Measurements from ENCODE around the gene PAPPA. TPM values are rescaled to one million over a fixed set of nuclear protein-coding genes. Genes with fewer than 3 reads are reported as not detected.

Gene PAPPA
- polyA plus RNA-seq, 2 donors, result 0.98 to 1.1 TPM

DNA sequence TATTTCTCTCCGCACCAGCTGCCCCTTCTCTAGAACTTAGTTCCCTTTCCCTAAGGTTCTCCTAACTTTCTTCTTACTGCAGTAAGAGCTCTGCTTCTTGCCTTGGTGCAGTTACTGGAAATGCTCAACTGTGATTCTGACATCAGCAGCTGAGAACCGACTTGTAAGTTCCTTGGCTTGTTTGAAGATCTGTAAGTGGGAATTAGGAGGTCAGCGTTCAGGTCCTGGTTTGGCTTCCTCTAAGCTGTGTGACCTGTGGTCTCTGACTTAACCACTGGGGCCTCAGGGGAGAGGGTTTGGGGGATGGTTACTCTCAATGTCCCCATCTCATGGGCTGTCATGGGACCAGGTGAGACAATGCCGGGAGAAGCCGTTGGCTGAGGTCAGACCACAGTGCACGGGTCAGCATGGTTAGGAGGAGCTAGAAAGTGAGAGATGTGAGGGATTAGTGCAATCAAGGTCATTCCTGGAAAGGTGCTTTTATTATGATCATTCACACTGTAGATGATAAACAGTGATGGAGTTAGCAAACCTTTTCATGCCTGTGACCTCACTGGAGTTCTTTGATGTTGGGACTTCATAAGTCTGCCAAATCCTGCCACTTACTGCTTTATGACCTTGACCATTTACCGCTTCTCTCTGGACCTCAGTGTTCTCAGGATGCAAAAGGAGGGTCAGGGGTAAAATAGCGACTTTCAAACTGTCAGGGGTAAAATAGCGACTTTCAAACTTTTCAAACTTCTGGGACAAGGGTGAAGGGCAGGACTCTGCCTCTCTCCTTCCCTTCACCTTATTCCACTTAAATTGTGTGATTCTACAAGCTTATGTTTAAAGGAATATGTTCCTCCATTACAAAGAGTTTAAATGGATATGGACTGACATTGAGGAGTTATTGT, 7.3 kb downstream of the PAPPA start:
- Histone ChIP-seq H3K4me1 (ENCODE audit: control insufficient read depth in 2 of 2, insufficient read depth in 2 of 2, low read length in 1 of 2) (peaks cover 4% of the 10 kb centered on the region in 2 donors), H3K27me3 (ENCODE audit: control insufficient read depth in 1 of 2, insufficient read depth in 2 of 2, low read length in 2 of 2) (no peaks in the 10 kb centered on the region), H3K9me3 (ENCODE audit: control insufficient read depth in 2 of 2, insufficient read depth in 1 of 2, low read depth in 1 of 2, low read length in 1 of 2) (no peaks in the 10 kb centered on the region), H3K4me3 (ENCODE audit: low read depth in 1 of 2, low read length in 2 of 2) (no peak overlapping the region), H3K36me3 (ENCODE audit: control insufficient read depth in 2 of 2, insufficient read depth in 2 of 2, low read length in 1 of 2) (no peaks in the 10 kb centered on the region), H3K27ac (ENCODE audit: low read depth in 2 of 2, low read length in 1 of 2) (no peak overlapping the region)
- 80 to 81% methylated on average over 9 of the region's 9 CpGs for WGBS, 2 donors

DNA sequence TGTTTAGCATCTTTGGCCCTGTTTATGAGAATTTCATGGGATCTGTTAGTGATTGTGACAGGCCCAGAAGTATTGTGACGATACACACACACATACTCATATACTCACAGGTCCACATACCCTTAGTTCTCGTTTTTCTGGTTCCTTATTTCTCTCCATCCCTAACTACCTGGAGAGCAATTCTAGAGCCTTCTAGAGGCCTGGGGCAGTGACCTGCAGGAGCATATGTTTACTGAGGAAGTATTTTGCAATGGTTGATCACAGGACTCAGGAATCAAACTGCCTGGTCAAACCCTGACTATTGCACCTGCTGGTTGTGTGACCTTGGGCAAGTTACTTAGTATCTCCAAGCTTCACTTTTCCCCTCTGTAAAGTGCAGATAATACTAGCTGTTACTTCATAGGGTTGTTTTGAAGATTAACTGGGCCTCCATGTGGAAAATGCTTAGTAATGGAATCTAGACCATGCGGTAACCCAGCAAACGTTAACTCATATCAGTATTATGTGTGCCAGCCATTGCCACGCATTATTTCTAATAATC, 8.7 kb downstream of the PAPPA start:
- 64 to 70% methylated on average over 5 of the region's 5 CpGs for WGBS, 2 donors
- Histone ChIP-seq H3K27me3 (ENCODE audit: control insufficient read depth in 1 of 2, insufficient read depth in 2 of 2, low read length in 2 of 2) (no peaks in the 10 kb centered on the region), H3K4me3 (ENCODE audit: low read depth in 1 of 2, low read length in 2 of 2) (no peak overlapping the region), H3K36me3 (ENCODE audit: control insufficient read depth in 2 of 2, insufficient read depth in 2 of 2, low read length in 1 of 2) (no peaks in the 10 kb centered on the region), H3K9me3 (ENCODE audit: control insufficient read depth in 2 of 2, insufficient read depth in 1 of 2, low read depth in 1 of 2, low read length in 1 of 2) (no peaks in the 10 kb centered on the region), H3K27ac (ENCODE audit: low read depth in 2 of 2, low read length in 1 of 2) (no peak overlapping the region), H3K4me1 (ENCODE audit: control insufficient read depth in 2 of 2, insufficient read depth in 2 of 2, low read length in 1 of 2) (no peaks in the 10 kb centered on the region)

DNA sequence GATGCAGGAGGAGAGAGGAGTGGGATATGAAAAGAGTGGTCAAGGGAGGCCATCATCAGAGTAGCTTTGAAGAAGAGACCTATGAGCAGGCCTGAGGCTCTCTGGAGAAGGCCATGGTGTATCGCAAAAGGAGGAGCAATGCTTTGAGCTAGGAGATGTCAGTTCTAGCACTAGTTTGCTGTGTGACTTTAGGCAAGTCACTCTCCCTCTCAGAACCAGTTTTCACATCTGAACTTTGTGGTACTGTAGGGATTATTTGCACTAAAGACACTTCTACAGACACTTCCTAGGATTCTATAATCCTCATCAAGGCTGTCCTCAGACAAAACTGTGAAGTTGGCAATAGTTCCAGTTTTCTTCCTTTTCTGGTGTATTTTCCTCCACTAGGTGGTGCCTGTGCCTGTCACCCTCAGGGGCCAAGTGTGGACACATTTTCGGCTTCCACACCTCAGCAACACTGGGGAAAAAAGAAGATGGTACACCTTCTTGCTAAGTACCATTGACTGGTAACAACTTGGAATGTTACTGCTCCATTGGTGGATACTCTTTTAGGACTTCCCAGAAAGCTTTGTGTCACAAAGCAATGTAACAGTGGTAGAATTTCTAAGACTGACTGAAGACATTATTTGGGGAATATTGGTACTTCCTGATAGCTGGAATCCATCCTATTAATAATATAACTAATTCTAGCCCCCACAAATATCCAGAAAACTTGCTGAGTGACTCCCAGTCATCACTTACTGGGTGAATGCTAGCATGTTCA, 9.9 kb downstream of the PAPPA start:
- Histone ChIP-seq H3K4me1 (ENCODE audit: control insufficient read depth in 2 of 2, insufficient read depth in 2 of 2, low read length in 1 of 2) (no peaks in the 10 kb centered on the region), H3K36me3 (ENCODE audit: control insufficient read depth in 2 of 2, insufficient read depth in 2 of 2, low read length in 1 of 2) (no peaks in the 10 kb centered on the region), H3K27ac (ENCODE audit: low read depth in 2 of 2, low read length in 1 of 2) (no peak overlapping the region), H3K27me3 (ENCODE audit: control insufficient read depth in 1 of 2, insufficient read depth in 2 of 2, low read length in 2 of 2) (no peaks in the 10 kb centered on the region), H3K9me3 (ENCODE audit: control insufficient read depth in 2 of 2, insufficient read depth in 1 of 2, low read depth in 1 of 2, low read length in 1 of 2) (no peaks in the 10 kb centered on the region), H3K4me3 (ENCODE audit: low read depth in 1 of 2, low read length in 2 of 2) (no peak overlapping the region)
- WGBS, 2 donors, result 91 to 95% methylated on average over 2 of the region's 2 CpGs

DNA sequence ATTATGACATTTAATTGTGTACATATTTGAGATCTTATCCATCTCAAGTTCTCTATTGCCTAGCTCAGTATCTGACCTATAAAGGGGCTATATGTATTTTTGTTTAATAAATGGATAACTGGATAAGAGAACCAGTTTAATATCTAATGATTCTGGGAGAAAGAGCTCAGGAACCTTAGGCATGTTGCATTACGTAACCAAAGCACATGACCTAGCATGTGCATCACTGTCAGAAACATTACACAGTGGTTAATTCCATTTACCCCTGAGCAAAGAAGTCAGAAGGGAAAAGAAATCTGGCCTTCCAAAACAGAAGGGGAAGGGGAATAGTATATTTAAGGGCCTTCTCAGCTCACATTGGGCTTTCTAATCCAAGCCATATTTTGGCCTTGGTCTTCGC, 12.3 kb downstream of the PAPPA start:
- 61 to 74% methylated on average over 2 of the region's 2 CpGs for WGBS, 2 donors
- Histone ChIP-seq H3K4me3 (ENCODE audit: low read depth in 1 of 2, low read length in 2 of 2) (no peak overlapping the region), H3K27me3 (ENCODE audit: control insufficient read depth in 1 of 2, insufficient read depth in 2 of 2, low read length in 2 of 2) (no peaks in the 10 kb centered on the region), H3K4me1 (ENCODE audit: control insufficient read depth in 2 of 2, insufficient read depth in 2 of 2, low read length in 1 of 2) (no peaks in the 10 kb centered on the region), H3K36me3 (ENCODE audit: control insufficient read depth in 2 of 2, insufficient read depth in 2 of 2, low read length in 1 of 2) (no peaks in the 10 kb centered on the region), H3K27ac (ENCODE audit: low read depth in 2 of 2, low read length in 1 of 2) (no peak overlapping the region), H3K9me3 (ENCODE audit: control insufficient read depth in 2 of 2, insufficient read depth in 1 of 2, low read depth in 1 of 2, low read length in 1 of 2) (no peaks in the 10 kb centered on the region)

DNA sequence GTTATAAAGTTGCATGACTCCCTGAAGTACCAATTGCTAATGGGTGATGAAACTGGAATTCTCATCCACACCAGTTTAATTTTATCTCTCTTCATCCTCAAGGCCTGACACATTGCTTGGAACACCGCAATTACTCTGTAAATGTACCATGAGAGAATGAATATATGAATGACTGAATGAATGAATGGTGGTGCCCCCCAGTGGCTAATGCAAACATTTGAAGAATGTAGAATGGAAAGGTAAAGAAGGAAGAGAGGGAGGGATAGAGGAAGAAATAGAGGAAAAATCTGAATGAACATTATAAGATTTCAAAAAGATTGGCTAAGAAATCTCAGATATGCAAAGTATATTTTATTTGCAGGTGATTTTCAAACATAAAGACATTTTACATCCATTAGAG, 13.1 kb downstream of the PAPPA start:
- WGBS, 2 donors, result 97% methylated on average over 1 of the region's 1 CpG
- Histone ChIP-seq H3K27me3 (ENCODE audit: control insufficient read depth in 1 of 2, insufficient read depth in 2 of 2, low read length in 2 of 2) (no peaks in the 10 kb centered on the region), H3K36me3 (ENCODE audit: control insufficient read depth in 2 of 2, insufficient read depth in 2 of 2, low read length in 1 of 2) (no peaks in the 10 kb centered on the region), H3K9me3 (ENCODE audit: control insufficient read depth in 2 of 2, insufficient read depth in 1 of 2, low read depth in 1 of 2, low read length in 1 of 2) (no peaks in the 10 kb centered on the region), H3K27ac (ENCODE audit: low read depth in 2 of 2, low read length in 1 of 2) (no peak overlapping the region), H3K4me1 (ENCODE audit: control insufficient read depth in 2 of 2, insufficient read depth in 2 of 2, low read length in 1 of 2) (no peaks in the 10 kb centered on the region), H3K4me3 (ENCODE audit: low read depth in 1 of 2, low read length in 2 of 2) (no peak overlapping the region)

DNA sequence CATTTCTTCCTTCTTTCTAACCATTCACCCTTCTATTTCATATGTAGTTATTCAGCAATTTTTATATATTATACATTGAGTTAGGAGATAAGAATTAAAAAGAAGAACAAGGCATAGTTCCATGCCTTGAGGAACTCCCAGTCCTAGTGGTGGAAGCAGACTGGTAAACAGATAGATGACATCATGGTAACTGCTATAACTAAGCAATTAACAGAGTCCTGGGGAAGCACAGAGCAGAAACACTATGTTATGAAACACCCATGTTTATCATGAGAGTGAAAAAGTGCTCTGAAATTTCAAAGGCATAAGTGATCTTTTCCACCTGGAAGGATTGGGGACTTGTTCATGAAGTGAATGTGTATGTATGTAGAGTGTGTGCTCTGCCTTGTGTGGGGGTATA, 14.6 kb downstream of the PAPPA start:
- Histone ChIP-seq H3K9me3 (ENCODE audit: control insufficient read depth in 2 of 2, insufficient read depth in 1 of 2, low read depth in 1 of 2, low read length in 1 of 2) (no peaks in the 10 kb centered on the region), H3K4me1 (ENCODE audit: control insufficient read depth in 2 of 2, insufficient read depth in 2 of 2, low read length in 1 of 2) (no peaks in the 10 kb centered on the region), H3K27me3 (ENCODE audit: control insufficient read depth in 1 of 2, insufficient read depth in 2 of 2, low read length in 2 of 2) (no peaks in the 10 kb centered on the region), H3K36me3 (ENCODE audit: control insufficient read depth in 2 of 2, insufficient read depth in 2 of 2, low read length in 1 of 2) (no peaks in the 10 kb centered on the region), H3K4me3 (ENCODE audit: low read depth in 1 of 2, low read length in 2 of 2) (no peak overlapping the region), H3K27ac (ENCODE audit: low read depth in 2 of 2, low read length in 1 of 2) (no peak overlapping the region)

DNA sequence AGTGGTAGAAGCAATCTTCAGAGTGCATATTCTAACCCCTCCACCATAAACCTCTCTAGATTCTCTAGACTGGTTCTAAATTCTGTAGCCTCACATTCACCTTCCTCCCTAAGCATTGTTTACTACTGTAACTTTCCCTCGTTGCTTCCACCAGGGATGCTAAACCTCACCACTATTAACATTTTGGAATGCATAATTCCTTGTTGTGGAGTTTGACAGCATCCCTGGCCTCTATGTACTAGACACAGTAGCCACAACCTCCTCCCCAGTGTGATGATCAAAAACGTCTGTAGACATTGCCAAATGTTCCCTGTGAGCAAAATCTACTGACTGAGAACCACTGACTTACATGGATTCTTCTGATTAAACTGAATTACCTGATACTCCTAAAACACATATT, 18.6 kb downstream of the PAPPA start:
- no peaks in the 10 kb centered on the region for H3K36me3 ChIP-seq (ENCODE audit: control insufficient read depth in 2 of 2, insufficient read depth in 2 of 2, low read length in 1 of 2)
- no peaks in the 10 kb centered on the region for H3K4me1 ChIP-seq (ENCODE audit: control insufficient read depth in 2 of 2, insufficient read depth in 2 of 2, low read length in 1 of 2)
- H3K4me3 ChIP-seq (ENCODE audit: low read depth in 1 of 2, low read length in 2 of 2), result no peak overlapping the region
- no peaks in the 10 kb centered on the region for H3K27me3 ChIP-seq (ENCODE audit: control insufficient read depth in 1 of 2, insufficient read depth in 2 of 2, low read length in 2 of 2)
- H3K27ac ChIP-seq (ENCODE audit: low read depth in 2 of 2, low read length in 1 of 2), result no peak overlapping the region
- no peaks in the 10 kb centered on the region for H3K9me3 ChIP-seq (ENCODE audit: control insufficient read depth in 2 of 2, insufficient read depth in 1 of 2, low read depth in 1 of 2, low read length in 1 of 2)
- 55 to 70% methylated on average over 2 of the region's 2 CpGs for WGBS, 2 donors

DNA sequence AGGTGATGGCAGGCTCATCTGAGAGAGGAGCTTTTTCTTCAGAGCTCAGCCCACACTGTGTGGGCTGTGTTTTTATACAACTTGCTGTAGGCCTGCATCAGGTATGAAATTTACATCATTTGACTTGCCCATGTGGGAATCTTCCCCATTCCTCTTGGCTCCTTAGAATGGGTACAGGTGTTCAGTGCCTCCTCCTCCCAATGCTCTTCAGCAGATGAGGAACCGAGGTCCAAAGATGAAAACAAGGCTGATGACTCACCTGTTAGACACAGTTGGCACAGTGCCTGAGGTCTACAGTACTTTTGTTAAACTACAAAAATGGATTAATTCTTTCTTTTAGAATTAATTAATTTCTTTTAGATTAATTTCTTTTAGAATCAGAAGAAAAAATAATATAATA, 20.8 kb downstream of the PAPPA start:
- Histone ChIP-seq H3K4me3 (ENCODE audit: low read depth in 1 of 2, low read length in 2 of 2) (no peak overlapping the region), H3K27me3 (ENCODE audit: control insufficient read depth in 1 of 2, insufficient read depth in 2 of 2, low read length in 2 of 2) (no peaks in the 10 kb centered on the region), H3K4me1 (ENCODE audit: control insufficient read depth in 2 of 2, insufficient read depth in 2 of 2, low read length in 1 of 2) (no peaks in the 10 kb centered on the region), H3K36me3 (ENCODE audit: control insufficient read depth in 2 of 2, insufficient read depth in 2 of 2, low read length in 1 of 2) (no peaks in the 10 kb centered on the region), H3K27ac (ENCODE audit: low read depth in 2 of 2, low read length in 1 of 2) (no peak overlapping the region), H3K9me3 (ENCODE audit: control insufficient read depth in 2 of 2, insufficient read depth in 1 of 2, low read depth in 1 of 2, low read length in 1 of 2) (no peaks in the 10 kb centered on the region)
- 39 to 43% methylated on average over 1 of the region's 1 CpG for WGBS, 2 donors

DNA sequence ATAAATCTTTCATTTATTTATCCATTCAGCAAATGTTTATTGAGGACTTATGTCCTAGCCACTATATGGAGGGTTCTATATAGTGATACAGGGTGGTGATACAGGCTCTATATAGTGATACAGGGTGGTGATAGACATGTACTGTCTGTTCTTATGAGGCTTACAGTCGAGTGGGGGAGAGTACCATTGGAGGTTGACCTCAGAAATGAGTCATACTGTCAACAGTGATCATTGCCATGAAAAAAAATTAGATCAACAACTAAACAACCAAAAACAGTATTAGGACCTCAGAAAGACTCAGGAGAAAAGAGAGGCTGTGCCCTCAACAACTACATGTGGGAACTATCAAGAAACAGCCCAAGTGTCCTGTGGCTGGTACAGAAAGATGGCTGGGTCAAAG, 22.0 kb downstream of the PAPPA start:
- H3K27ac ChIP-seq (ENCODE audit: low read depth in 2 of 2, low read length in 1 of 2), result no peak overlapping the region
- H3K27me3 ChIP-seq (ENCODE audit: control insufficient read depth in 1 of 2, insufficient read depth in 2 of 2, low read length in 2 of 2), result no peaks in the 10 kb centered on the region
- H3K36me3 ChIP-seq (ENCODE audit: control insufficient read depth in 2 of 2, insufficient read depth in 2 of 2, low read length in 1 of 2), result no peaks in the 10 kb centered on the region
- no peaks in the 10 kb centered on the region for H3K4me1 ChIP-seq (ENCODE audit: control insufficient read depth in 2 of 2, insufficient read depth in 2 of 2, low read length in 1 of 2)
- WGBS, 2 donors, result 33 to 52% methylated on average over 1 of the region's 1 CpG
- H3K4me3 ChIP-seq (ENCODE audit: low read depth in 1 of 2, low read length in 2 of 2), result no peak overlapping the region
- no peaks in the 10 kb centered on the region for H3K9me3 ChIP-seq (ENCODE audit: control insufficient read depth in 2 of 2, insufficient read depth in 1 of 2, low read depth in 1 of 2, low read length in 1 of 2)

Data from esophagus (tissue), 2 donors.